HG02973 (cell line): ENCODE measurements around the gene PTPRG.

ENCODE experiments used
- ATAC-seq: cut with Tn5 transposase; IDR thresholded peaks from one replicate; pipeline ENCODE4 v1.9.1; 2021; ENCODE audit warnings: moderate library complexity; ENCODE audit not compliant: unreplicated experiment

PTPRG gene

DNA sequence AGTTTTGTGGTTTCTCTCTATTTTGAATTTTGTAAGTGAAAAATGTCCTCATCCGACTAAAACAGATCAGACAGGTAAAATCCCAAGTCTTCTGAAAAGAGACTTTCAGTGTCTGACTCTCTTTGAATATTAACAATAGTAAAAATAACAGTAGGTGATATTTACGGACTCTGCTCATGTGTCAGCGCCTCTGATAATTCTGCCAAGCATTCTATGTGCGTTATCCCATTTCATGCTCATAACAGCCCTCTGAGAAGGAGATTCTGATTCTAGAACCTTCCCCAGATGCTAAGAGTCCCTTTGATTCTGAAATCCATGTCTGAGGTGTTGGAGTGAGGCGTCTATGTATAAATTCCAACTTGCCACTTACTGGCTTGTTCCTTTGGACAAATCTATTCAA is 529.1 kb downstream of the PTPRG start:
- ATAC-seq = no peak

- ATAC-seq = no peak
Observed at GRCh38 chr3:62093025-62093424, 531.7 kb downstream of the PTPRG start.

DNA sequence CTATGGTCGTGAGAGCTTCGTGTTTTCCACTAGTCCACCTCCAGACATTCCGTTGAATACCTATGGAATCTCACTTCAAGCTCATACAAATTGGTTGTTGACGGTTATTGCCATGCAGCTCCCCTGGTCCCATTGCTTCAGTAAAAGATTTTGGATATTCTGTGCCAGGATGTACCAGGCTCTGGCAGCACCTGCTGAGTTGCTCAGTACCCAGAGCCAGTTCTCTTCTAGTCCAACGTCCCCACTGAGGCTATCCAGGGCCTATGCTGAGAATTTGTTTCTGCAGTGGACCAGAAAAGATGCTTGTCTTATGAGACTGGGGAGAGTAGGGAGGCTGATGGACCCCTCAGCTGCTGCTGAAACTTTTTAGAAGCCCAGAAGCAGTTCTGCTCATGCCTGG is 533.1 kb downstream of the PTPRG start:
- ATAC-seq = no peak

- no peak for ATAC-seq
Observed at GRCh38 chr3:62095080-62095479, 533.7 kb downstream of the PTPRG start.

DNA sequence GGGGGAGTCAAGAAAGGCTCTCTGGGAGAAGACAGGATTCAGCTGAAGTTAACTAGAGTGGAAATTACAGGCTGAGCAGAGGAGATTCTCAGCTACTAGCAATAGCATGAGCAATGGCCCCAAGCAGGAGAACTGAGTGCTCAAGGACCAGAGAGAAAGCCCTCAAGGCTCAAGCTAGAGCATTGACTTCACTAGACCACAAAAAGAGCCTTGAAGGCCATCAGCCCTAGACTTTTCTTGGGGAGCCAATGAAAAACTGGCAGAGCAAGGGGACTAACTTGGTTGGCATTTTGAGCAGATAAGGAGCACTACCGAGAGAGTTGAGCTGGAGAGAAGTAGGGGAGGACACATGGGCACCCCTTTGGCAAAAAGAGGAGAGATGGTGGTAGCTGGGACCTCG is 534.4 kb downstream of the PTPRG start:
- ATAC-seq = no peak

DNA sequence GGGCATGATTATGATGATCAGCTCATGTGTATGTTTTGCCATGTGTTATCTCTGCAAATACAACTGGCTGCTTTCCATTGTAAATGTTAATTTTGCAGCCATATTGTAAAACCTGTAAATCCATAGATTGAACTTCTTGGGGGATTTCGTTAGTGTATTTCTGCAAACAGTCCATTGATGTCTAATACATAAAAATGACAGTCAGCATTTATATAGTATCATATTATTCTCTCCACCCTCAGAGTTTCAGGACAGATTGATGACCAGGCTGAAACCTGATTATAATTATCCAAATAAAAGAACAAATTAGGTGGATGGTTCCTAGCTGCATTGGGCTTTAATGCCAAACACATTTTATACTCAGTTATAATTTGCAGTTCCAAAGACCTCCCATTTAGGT is 535.1 kb downstream of the PTPRG start:
- ATAC-seq = no peak

DNA sequence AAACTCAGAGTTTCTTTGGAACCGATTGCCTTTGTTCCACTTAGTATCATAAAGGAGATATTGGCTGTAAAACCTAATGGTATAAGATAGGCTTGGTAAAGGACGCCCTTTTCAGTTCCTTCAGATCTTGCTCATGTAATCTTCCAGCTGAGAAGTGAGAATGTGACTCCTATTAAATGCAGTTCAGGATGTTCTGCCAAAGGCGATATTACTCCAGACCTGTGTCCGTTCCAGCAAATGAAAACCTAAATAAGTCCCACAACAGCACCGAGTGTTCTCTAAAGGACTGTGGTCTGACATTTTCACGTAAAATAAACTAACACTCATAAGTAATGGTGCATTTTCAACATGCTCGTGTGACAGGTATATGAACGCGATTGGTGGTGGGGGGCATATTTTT is 535.8 kb downstream of the PTPRG start:
- no peak for ATAC-seq

GRCh38 chr3:62098646-62099365 is 537.4 kb downstream of the PTPRG start:
- ATAC-seq = no peak

DNA sequence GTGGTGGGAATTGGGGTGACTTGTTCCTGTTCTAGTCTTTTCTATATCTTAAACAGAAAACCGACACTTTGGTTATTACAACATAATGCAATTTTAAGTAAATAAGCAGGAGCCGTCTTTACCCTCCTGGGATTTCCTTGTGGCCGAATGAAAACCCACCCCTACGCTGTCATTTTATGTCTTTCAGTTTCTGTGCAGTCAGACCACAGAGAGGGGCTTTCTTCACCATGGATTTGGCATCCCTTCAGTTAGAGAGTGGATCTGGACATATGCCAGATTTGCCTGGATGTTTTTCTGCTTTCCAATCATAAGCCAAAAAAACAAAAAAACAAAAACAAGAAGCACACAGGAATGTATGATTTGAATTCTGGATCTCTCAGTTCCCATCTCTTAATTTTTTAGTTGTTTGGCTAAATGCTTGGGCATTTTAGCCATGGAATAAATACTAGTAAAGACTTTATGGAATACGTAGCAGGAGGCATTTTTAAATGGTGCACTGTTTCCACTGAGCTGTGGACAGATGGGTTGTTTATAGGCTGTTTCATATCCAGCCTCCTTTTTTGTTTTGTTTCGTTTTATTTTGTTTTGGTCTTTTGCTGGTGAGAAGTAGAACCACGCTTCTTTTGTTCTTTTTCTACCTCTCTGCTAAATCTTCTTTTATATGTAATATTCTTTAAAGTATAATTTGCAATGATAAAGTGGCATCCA is 539.1 kb downstream of the PTPRG start:
- no peak for ATAC-seq

GRCh38 chr3:62101488-62101887 is 540.1 kb downstream of the PTPRG start:
- ATAC-seq = no peak

DNA sequence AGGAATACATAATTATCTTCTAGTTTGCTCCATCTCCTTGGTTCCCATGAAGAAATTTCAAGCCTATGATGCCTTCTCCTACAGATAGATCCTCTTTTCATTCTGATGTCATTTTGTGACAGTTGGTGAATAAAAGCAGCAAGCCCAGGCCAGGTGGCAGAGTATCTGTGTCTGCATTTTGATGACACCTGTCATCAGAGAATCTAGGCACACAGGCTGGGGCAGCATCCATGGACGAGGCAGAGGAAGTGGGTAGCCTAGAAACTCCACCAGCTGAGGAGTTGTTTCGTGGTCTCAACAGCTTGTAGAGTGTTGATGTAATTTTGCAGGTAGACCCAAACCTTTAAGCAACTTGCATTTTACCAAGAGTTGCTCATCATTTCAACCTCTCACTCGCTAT is 542.2 kb downstream of the PTPRG start:
- no peak for ATAC-seq

GRCh38 chr3:62109534-62109933 is 548.2 kb downstream of the PTPRG start:
- no peak for ATAC-seq

- no peak for ATAC-seq
Observed at GRCh38 chr3:62110443-62111225, 549.3 kb downstream of the PTPRG start.

GRCh38 chr3:62113092-62113491 is 551.7 kb downstream of the PTPRG start:
- no peak for ATAC-seq

DNA sequence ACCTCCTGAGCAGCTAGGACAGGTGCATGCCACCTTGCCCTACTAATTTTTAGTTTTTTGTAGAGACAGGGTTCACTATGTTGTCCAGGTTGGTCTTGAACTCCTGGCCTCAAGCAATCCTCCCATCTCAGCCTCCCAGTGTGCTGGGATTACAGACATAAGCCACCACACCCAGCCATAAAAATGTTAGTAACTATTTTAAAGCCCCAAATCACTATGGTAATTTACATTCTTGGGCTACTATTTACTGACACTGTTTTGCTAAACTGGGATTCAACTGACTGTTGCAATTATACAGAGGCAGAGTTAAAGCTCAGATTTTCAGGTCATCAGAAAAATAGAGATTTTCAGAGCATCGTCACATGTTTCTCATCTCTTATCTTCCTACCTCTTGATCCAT is 553.4 kb downstream of the PTPRG start:
- no peak for ATAC-seq

DNA sequence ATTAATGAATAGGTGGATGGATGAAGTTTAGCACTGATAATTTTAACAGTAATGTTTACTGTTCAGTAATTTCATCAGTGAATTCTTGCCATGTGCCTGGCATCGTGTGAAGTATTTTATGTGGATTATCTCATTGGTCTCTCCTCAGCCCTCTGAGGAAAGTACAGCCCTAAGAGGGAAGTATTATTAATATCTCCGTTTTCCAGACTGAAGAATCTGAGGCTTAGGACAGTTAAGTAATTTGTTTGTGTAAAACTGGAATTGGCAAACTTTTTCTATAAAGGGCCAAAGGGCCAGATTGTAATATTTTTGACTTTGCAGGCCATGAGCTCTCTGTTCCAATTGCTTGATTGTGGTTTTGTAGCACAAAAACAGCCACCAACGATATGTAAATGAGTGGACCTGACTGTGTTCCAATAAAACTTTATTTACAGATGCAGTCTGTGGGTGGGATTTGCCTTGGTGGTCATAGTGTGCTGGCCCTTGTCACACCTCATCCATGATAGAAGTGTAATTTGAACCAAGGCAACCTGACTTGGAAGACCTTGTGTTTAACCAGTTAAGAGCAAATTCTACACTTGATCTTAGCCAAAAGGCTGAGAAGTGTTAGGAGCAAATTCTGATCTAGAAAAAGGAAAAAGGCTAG is 556.7 kb downstream of the PTPRG start:
- ATAC-seq = no peak

GRCh38 chr3:62119139-62119538 is 557.8 kb downstream of the PTPRG start:
- ATAC-seq = no peak

DNA sequence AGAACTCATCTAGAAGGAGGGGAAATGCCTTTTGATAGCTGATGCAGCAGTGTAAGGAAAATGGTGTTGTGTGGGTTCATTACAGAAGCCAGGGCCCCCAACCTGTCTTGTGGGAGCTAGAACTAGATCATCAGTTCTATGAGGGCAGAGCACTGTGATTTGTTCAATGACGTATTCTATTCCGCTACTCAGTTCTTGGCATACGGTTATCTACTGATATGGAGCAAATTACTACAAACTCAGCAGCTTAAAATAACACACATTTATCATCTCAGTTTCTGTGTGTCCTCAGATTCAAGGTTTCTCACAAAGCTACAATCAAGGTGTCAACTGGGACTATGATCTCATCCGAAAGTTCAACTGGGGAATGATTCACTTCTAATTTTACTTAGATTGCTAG is 561.4 kb downstream of the PTPRG start:
- no peak for ATAC-seq

DNA sequence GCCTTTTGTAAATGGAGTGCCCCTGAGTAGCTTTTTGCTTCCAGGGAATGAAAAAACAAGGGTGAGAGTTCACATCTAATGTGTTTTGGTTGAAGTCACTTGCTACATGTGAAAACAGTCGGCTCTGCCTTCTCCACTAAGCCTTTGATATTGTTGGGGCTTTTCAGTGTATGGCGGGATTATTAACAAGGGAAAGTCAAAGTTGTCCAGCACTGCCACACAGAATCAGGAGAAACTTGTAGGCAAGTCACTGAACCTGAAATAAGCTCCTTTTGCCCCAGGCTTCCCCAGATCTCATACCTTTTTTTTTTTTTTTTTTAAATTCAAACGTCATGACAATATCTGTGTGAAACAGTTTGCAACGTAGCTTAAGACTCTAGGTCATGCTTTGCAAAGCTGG is 564.0 kb downstream of the PTPRG start:
- no peak for ATAC-seq

GRCh38 chr3:62127116-62127515 is 565.7 kb downstream of the PTPRG start:
- no peak for ATAC-seq

DNA sequence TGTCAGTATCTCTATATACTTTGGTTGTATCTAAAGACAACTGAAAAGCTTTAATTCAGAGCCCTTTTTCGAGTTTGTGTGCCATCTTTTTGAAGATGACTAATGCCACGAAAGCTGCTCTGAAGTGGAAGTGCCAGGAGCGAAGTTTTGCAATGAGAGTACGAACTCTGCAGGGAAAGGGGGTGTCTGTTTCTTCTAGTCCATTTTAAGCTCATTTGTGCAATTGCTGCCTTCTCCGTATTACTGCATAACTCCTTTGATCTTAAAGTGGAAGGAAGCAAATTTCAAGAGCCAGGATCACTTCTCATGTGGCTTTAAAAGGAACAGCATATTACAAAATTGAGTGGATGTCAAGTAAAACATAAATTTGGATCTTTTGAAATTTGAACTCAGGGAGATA is 566.7 kb downstream of the PTPRG start:
- ATAC-seq = no peak
